ENCODE data around the gene CTBP1.
"Not testable (repeated sequence)": the region's sequence is repeated elsewhere in the genome, so short reads cannot be mapped to it uniquely, and the experiment has no call there.

The CTBP1 gene

GRCh38 chr4:1237981-1238675 is 10.8 kb downstream of the CTBP1 start:
- DNase-seq (ENCODE audit: low spot score), result no peak

- not testable (repeated sequence) for DNase-seq (ENCODE audit: low spot score)
Measured at GRCh38 chr4:1237261-1237660, 11.7 kb downstream of the CTBP1 start.

- DNase-seq (ENCODE audit: low spot score), result not testable (repeated sequence)
Measured at GRCh38 chr4:1236836-1237235, 12.1 kb downstream of the CTBP1 start.

GRCh38 chr4:1236103-1236641 is 12.8 kb downstream of the CTBP1 start:
- DNase-seq (ENCODE audit: low spot score), result no peak

- no peak for DNase-seq (ENCODE audit: low spot score)
Measured at GRCh38 chr4:1235381-1236102, 13.4 kb downstream of the CTBP1 start.

- no peak for DNase-seq (ENCODE audit: low spot score)
Measured at GRCh38 chr4:1234811-1235292, 14.1 kb downstream of the CTBP1 start.

- DNase-seq (ENCODE audit: low spot score), result no peak
Measured at GRCh38 chr4:1234309-1234695, 14.6 kb downstream of the CTBP1 start.

- no peak for DNase-seq (ENCODE audit: low spot score)
Measured at GRCh38 chr4:1233641-1234308, 15.2 kb downstream of the CTBP1 start.

- no peak for DNase-seq (ENCODE audit: low spot score)
Measured at GRCh38 chr4:1232661-1233621, 16.0 kb downstream of the CTBP1 start.

GRCh38 chr4:1231637-1232360 is 17.1 kb downstream of the CTBP1 start:
- DNase-seq (ENCODE audit: low spot score), result no peak

- no peak for DNase-seq (ENCODE audit: low spot score)
Measured at GRCh38 chr4:1230971-1231636, 17.8 kb downstream of the CTBP1 start.

- no peak for DNase-seq (ENCODE audit: low spot score)
Measured at GRCh38 chr4:1230316-1230715, 18.6 kb downstream of the CTBP1 start.

- DNase-seq (ENCODE audit: low spot score), result no peak
Measured at GRCh38 chr4:1229117-1229849, 19.6 kb downstream of the CTBP1 start.

- no peak for DNase-seq (ENCODE audit: low spot score)
Measured at GRCh38 chr4:1227816-1228215, 21.1 kb downstream of the CTBP1 start.

GRCh38 chr4:1226598-1226997 is 22.3 kb downstream of the CTBP1 start:
- no peak for DNase-seq (ENCODE audit: low spot score)

- no peak for DNase-seq (ENCODE audit: low spot score)
Measured at GRCh38 chr4:1226144-1226481, 22.8 kb downstream of the CTBP1 start.

GRCh38 chr4:1225272-1226143 is 23.4 kb downstream of the CTBP1 start:
- no peak for DNase-seq (ENCODE audit: low spot score)
